ENCODE results near the gene ARHGAP10.

Gene ARHGAP10

DNA sequence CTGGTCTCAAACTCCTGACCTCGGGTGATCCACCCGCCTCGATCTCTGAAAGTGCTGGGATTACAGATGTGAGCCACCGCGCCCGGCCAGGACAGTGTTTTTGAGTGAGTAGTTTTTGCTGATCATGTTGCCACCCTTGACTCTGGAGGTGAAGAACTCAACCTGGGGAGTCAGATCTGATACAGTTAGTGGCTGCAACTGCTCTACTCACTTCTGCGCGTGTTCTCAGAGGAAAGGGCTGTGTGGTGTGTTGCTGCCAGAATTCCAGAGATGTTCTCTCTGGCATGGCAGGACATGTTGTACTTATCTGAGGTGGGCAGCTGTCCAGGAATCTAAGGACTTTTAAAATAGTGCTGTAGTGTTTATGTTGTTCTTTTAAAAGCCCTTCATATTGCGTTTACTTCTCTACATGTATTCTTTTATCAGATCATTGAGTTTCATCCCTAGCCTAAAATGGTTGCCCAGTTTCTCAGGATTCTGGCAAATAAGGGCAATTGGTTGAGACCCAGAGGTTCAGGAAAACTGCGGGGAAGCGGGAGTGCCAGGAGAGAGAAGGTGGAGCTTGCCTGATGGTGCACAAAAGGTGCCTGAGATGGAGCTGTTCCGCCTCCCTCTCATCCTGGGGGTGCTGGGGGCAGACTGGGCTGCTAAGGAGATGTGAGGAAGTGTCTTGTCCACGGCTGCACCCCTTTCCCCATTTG, 97.7 kb downstream of the ARHGAP10 start:
- no peak for TF ChIP-seq CTCF (IDR thresholded peaks at IDR 0.05; ENCODE audit: extremely low read depth, missing control alignments)

GRCh38 chr4:147830102-147830463, 98.2 kb downstream of the ARHGAP10 start:
- no peak for DNase-seq (ENCODE audit: low spot score)
- no peak for TF ChIP-seq CTCF (IDR thresholded peaks at IDR 0.05; ENCODE audit: extremely low read depth, missing control alignments)

More for the DNA sequence above, 97.7 kb downstream of the ARHGAP10 start:
- no peak for DNase-seq (ENCODE audit: low spot score)

DNA sequence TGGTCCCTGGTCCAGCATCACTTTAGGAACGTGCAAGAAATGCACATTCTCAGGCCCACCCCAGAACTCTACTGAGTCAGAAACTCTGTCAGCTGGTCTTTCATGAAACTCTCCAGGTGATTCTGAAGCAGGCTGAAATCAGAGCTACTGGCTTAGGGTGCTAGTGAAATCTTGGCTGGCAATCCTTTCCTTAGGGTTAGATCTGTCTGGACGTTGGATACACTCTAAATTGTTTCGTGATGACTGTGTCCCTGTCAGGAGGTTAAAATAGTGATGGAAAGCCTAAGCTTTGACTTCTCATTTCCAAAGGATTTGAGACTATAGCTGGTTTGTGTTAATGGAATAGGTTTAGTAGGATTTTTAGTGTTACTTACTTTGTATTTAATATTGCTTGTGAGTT, 99.1 kb downstream of the ARHGAP10 start:
- DNase-seq (ENCODE audit: low spot score): no peak
- no peak for TF ChIP-seq CTCF (IDR thresholded peaks at IDR 0.05; ENCODE audit: extremely low read depth, missing control alignments)

DNA sequence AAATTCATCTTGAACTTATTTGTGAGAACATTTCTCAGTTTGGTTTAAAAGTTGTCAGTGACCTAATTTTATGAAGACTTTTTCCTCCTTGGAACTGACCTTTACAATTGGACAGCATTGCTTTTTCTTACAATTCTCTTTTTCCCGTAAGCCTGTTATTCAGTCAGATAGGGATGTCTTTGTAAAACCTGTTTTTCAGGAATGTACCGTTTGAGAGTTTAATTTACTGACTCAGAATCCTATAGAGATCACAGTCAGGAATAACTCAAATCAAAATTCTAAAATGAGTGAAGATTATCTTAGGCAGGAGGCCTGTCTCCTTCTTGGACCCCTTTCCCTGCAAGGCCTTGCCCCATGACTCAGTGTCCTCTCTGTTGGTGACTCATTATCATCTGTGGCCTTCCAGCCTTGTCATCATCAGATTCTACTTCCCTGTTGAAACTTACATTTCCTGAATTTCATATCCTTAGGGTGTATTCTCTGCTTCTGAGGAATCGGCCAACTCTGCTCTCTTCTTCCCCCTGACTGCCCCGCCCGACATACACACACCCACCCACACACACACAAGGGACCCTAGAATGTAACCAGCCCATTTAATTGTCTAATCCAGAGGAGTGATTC, 99.8 kb downstream of the ARHGAP10 start:
- no peak for TF ChIP-seq CTCF (IDR thresholded peaks at IDR 0.05; ENCODE audit: extremely low read depth, missing control alignments)
- no peak for DNase-seq (ENCODE audit: low spot score)

DNA sequence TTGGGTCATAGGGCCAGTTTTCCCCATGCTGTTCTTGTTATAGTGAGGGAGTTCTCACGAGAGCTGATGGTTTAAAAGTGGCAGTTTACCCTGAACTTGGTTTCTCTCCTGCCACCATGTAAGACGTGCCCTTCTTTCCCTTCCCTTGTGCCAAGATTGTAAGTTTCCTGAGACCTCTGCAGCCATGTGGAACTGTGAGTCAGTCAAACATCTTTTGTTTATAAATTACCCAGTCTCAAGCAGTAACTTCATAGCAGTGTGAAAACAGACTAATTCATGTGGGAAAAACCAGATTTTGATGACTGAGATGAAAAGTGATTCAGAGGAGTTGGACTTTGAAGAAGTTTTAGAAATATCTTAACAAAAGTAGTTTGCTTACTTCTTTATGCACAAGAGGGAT, 101.4 kb downstream of the ARHGAP10 start:
- DNase-seq (ENCODE audit: low spot score): no peak
- TF ChIP-seq CTCF (IDR thresholded peaks at IDR 0.05; ENCODE audit: extremely low read depth, missing control alignments): no peak

- no peak for TF ChIP-seq CTCF (IDR thresholded peaks at IDR 0.05; ENCODE audit: extremely low read depth, missing control alignments)
Observed at GRCh38 chr4:147833741-147834140, 101.9 kb downstream of the ARHGAP10 start.

DNA sequence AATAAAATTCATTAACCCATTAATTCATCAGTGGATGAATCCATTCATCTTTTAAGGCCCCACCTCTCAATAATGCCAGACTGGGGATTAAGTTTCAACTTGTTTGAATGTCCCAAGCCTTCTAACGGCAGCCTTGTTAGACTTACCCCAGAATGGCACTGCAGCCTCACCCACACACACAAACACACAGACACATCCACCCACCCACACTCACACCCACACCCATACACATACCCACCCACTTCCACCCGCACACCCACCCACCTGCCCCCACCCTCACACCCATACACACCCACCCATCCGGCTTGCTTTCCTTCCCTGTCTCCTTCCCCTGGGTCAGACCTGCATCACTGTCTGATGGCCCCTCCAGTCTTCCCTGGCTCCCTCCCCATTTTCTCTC, 102.6 kb downstream of the ARHGAP10 start:
- no peak for TF ChIP-seq CTCF (IDR thresholded peaks at IDR 0.05; ENCODE audit: extremely low read depth, missing control alignments)
- no peak for DNase-seq (ENCODE audit: low spot score)

More at GRCh38 chr4:147833741-147834140, 101.9 kb downstream of the ARHGAP10 start:
- DNase-seq (ENCODE audit: low spot score): no peak
